WERI-Rb-1 (cell line): ENCODE data around the gene UNC80.

Experiments used
- DNase-seq: peaks from one replicate; pipeline ENCODE4 v3.0.0-alpha.2; 2020
- H3K27ac ChIP-seq: fragments of 250-450 bp; sonication (Bioruptor Pico); 2 replicates; pipeline ENCODE4 v1.5.1; 2020; ENCODE audit warnings: mild to moderate bottlenecking, moderate library complexity
- H3K27me3 ChIP-seq: fragments of 250-450 bp; sonication (Bioruptor Pico); 2 replicates; pipeline ENCODE4 v1.5.1; 2021; ENCODE audit warnings: mild to moderate bottlenecking, low read depth, moderate library complexity; ENCODE audit not compliant: insufficient read depth, severe bottlenecking
- H3K36me3 ChIP-seq: fragments of 250-450 bp; sonication (Bioruptor Pico); 2 replicates; pipeline ENCODE4 v1.5.1; 2020; ENCODE audit warnings: mild to moderate bottlenecking, moderate library complexity
- H3K4me3 ChIP-seq: 2 replicates; pipeline ENCODE4 v1.5.1; 2011; ENCODE audit warnings: low read depth, mild to moderate bottlenecking, control low read depth, low read length
- H3K9me3 ChIP-seq: fragments of 250-450 bp; sonication (Bioruptor Pico); 2 replicates; pipeline ENCODE4 v1.5.1; 2021; ENCODE audit warnings: mild to moderate bottlenecking, moderate library complexity; ENCODE audit not compliant: severe bottlenecking
- CTCF ChIP-seq: IDR thresholded peaks from 2 replicates; pipeline ENCODE4 v1.5.1; 2011; ENCODE audit warnings: low read depth, mild to moderate bottlenecking, control low read depth, inconsistent platforms, low read length

The UNC80 gene

DNA sequence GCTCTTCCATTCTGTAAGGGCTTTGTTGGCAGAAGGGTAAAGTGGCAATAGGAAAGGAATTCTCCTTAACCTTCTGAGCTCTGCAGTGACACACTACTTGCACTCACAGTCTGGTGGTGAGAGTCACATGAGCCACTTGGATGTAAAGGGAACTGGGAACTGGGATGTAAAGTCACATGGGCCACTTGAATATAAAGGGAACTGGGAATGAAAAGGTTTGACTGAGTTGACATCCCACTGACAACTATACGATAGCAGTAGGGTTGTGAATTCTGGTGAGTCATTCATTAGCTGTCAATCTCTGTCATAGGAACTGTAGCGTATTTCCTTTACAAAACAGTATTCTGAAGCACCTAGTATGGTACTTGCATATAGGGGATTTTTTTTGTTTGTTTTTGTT, 236.3 kb downstream of the UNC80 start:
- Histone ChIP-seq H3K27me3 (no peaks in the 10 kb centered on the region), H3K9me3 (no peaks in the 10 kb centered on the region), H3K36me3 (peaks cover 66% of the 10 kb centered on the region), H3K27ac (no peak overlapping the region), H3K4me3 (no peak overlapping the region)
- TF ChIP-seq CTCF, result no peak
- DNase-seq, result no peak

GRCh38 chr2:210009126-210009525, 237.5 kb downstream of the UNC80 start:
- Histone ChIP-seq H3K36me3 (peaks cover 62% of the 10 kb centered on the region), H3K27me3 (no peaks in the 10 kb centered on the region), H3K9me3 (no peaks in the 10 kb centered on the region), H3K4me3 (no peak overlapping the region), H3K27ac (no peak overlapping the region)
- no peak for DNase-seq
- no peak for TF ChIP-seq CTCF

DNA sequence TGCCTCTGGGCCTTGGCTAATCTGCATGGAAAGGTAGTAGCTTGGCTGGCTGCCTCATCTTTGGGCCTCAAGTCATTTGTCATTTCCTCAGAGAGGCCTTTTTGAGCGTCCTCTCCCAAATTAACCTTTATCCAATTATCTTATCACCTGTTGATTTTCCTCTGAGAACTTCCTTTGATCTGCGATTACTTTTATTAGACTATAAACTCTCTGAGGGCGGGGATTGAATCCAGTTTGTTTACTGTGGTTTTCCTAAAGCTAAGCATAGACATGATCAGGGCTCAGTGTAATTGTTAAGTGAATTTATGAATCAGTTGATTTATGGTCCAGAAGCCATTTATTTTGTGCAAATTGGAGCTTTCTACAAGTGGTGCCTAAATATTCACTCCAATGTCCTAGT, 238.3 kb downstream of the UNC80 start:
- no peak for DNase-seq
- no peak overlapping the region for H3K27ac ChIP-seq
- no peaks in the 10 kb centered on the region for H3K27me3 ChIP-seq
- no peak overlapping the region for H3K4me3 ChIP-seq
- H3K9me3 ChIP-seq, result no peaks in the 10 kb centered on the region
- no peak for TF ChIP-seq CTCF
- H3K36me3 ChIP-seq, result peaks cover 59% of the 10 kb centered on the region

DNA sequence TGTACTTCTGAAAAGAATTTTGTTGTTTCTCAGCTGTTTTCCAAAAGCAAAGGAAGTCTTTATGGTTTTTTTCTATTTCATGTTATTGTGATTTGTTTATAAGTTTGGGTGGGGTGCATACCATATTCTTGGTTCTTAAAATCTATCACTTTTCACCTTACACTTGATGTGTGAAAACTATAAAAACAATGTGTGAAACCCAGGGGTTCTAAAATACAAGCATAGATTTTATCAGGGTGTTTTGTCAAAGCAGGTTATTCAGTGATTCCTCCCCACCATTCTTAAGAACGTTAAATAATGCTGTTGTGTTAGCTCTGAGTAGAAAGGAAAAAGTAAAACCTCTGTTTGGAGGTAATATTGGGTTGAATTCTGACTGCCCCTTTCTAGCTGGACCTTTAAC, 248.5 kb downstream of the UNC80 start:
- Histone ChIP-seq H3K27me3 (no peaks in the 10 kb centered on the region), H3K9me3 (no peaks in the 10 kb centered on the region), H3K4me3 (no peak overlapping the region), H3K36me3 (peaks cover 70% of the 10 kb centered on the region), H3K27ac (no peak overlapping the region)
- TF ChIP-seq CTCF, result no peak
- no peak for DNase-seq

DNA sequence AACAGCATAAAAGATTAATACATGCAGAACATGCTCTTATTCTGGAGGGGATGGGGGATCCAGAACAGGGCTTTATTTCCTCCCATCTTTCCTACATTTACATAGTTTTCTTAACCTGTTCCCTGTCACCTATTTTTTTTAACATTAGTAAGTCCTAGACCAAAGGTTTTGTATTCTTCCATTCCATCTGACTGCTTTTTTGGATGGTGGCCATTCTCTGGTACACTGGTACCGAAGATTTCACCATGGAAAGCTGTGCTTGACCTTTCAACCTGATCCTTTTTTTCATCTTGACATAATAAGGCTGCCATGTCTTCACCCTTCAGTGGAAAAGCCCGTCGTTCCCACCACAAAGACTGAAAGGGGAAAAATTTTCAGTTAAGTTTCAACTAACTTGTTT, 251.2 kb downstream of the UNC80 start:
- no peak overlapping the region for H3K27ac ChIP-seq
- no peaks in the 10 kb centered on the region for H3K9me3 ChIP-seq
- TF ChIP-seq CTCF, result no peak
- H3K36me3 ChIP-seq, result peaks cover 53% of the 10 kb centered on the region
- no peaks in the 10 kb centered on the region for H3K27me3 ChIP-seq
- H3K4me3 ChIP-seq, result no peak overlapping the region
- DNase-seq, result no peak

- H3K36me3 ChIP-seq, result peaks cover 25% of the 10 kb centered on the region
- no peak overlapping the region for H3K4me3 ChIP-seq
- no peaks in the 10 kb centered on the region for H3K9me3 ChIP-seq
- TF ChIP-seq CTCF, result no peak
- DNase-seq, result no peak
- no peaks in the 10 kb centered on the region for H3K27me3 ChIP-seq
- H3K27ac ChIP-seq, result no peak overlapping the region
These were observed 256.0 kb downstream of the UNC80 start for GRCh38 chr2:210027608-210028007.
